ENCODE results near the gene DCANP1. TPM values are rescaled to one million over a fixed set of nuclear protein-coding genes. Genes with fewer than 3 reads are reported as not detected.

The DCANP1 gene
- total and polyA plus RNA-seq, 8 donors, result not detected

DNA sequence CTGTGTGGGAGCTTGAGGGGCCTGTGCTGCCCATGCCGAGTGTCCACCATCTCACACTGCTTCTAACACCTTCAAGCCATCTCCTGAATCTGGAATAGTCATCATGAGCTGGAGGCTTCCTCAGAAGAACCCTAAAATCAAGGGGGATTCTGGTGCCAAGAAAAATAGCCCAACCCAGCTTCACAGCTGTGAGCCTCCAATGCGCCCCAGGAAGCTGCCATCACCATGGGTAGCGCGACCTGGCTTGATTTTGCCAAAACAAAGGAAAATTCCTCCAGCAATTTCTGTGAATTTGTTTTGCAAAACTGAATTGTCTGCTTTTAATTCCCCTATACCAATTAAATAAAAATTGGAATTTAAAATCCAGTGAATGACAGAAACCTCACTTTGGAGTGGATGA, 11.2 kb upstream of the DCANP1 start:
- H3K27ac ChIP-seq, result no peak overlapping the region
- no peaks in the 10 kb centered on the region for H3K27me3 ChIP-seq
- TF ChIP-seq CTCF (IDR thresholded peaks at IDR 0.05), result no peak
- DNase-seq, result peak in 1 of 6 donors; percentile 14
- no peak for ATAC-seq
- H3K9me3 ChIP-seq, result no peaks in the 10 kb centered on the region
- no peaks in the 10 kb centered on the region for H3K4me1 ChIP-seq
- no peak for FAIRE-seq
- no peak overlapping the region for H3K4me3 ChIP-seq
- 96 to 97% methylated on average over 4 of the region's 4 CpGs for WGBS, 2 donors
- intact Hi-C loops (cut with DNase I), result no loop called here
- no peaks in the 10 kb centered on the region for H3K36me3 ChIP-seq

GRCh38 chr5:135457424-135458071, 10.4 kb upstream of the DCANP1 start:
- FAIRE-seq, result no peak
- no peak overlapping the region for H3K4me3 ChIP-seq
- peak; percentile 15 to 82 (median 61) for DNase-seq
- WGBS, 2 donors, result 37 to 39% methylated on average over 9 of the region's 9 CpGs
- H3K36me3 ChIP-seq, result no peaks in the 10 kb centered on the region
- H3K9me3 ChIP-seq, result no peaks in the 10 kb centered on the region
- H3K27me3 ChIP-seq, result no peaks in the 10 kb centered on the region
- TF ChIP-seq CTCF (IDR thresholded peaks at IDR 0.05), result peak; percentile 60 to 72 (median 62)
- no peaks in the 10 kb centered on the region for H3K4me1 ChIP-seq
- intact Hi-C loops (cut with DNase I), result no loop called here
- no peak overlapping the region for H3K27ac ChIP-seq
- ATAC-seq, result peak; percentile 48 to 82 (median 75)

DNA sequence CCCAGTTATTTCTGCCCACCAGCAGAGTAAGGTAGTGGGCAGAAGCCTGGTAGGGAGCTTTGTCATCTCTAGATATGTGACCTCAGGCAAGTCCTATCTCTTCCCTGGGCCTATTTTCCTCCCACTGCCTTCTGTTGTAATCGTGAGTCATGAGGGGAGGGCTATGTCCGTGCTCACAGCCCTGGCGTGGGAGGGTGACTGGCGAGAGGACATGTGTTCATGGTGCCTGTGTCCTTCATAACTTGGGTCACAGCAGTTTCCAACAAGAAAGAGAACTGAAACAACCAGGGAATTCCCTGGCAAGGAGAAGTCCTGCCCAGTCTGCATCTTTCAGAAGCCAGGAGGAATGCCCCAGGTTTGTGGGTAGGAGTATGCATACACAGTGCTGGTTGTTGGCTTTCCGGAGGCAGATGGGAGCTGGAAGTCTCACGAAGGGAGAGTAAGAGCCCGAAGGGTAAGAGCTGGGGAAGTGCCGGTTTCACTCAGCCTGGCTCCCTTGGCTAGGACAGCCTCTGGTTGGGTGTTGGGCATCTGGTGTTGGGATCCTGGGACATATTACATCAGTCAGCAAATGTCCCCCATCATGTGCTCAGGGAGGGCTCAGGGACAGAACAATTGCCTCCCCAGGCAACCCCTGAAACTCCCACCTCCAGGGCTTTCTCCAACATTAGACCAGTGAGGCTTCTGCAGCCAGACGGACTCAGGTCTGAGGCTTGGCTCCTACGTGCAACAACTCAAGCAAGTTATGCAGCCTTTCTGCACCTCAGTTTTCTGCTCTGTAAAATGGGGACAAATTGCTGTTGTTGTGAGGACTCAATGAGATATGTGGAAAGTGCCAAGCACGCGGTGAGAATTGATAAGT, 9.3 kb upstream of the DCANP1 start:
- Histone ChIP-seq H3K9me3 (no peaks in the 10 kb centered on the region), H3K27ac (no peak overlapping the region), H3K36me3 (no peaks in the 10 kb centered on the region), H3K27me3 (no peaks in the 10 kb centered on the region), H3K4me3 (no peak overlapping the region), H3K4me1 (no peaks in the 10 kb centered on the region)
- FAIRE-seq (no peak), ATAC-seq (peak in 3 of 4 donors; percentile 45 to 79 (median 78)), DNase-seq (peak in 3 of 6 donors; percentile 17 to 60 (median 27))
- intact Hi-C loops (cut with DNase I), result no loop called here
- TF ChIP-seq CTCF (IDR thresholded peaks at IDR 0.05), result no peak
- WGBS, 2 donors, result 61 to 73% methylated on average over 12 of the region's 12 CpGs

DNA sequence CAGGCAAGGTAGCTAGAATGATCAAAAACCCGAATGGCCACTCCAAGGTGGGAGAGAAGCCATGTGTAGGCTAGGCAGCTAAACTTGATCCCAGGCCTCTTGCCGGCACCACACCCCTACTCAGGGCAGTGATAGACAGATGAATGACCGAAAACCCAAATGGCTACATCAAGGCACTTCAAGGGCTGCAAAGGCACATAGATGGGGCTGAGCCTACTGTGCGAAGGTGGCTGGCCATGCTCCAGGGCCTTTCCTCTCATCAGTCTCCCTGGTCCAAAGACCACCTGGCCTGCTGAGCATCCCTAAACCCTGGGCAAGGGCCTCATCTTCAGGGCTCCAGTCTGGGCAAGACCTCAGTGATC, 8.7 kb upstream of the DCANP1 start:
- intact Hi-C loops (cut with DNase I), result no loop called here
- H3K36me3 ChIP-seq, result no peaks in the 10 kb centered on the region
- H3K9me3 ChIP-seq, result no peaks in the 10 kb centered on the region
- DNase-seq (peak in 1 of 6 donors; percentile 19), ATAC-seq (no peak), FAIRE-seq (no peak)
- 88% methylated on average over 4 of the region's 4 CpGs for WGBS, 2 donors
- H3K27ac ChIP-seq, result no peak overlapping the region
- H3K4me1 ChIP-seq, result no peaks in the 10 kb centered on the region
- H3K4me3 ChIP-seq, result no peak overlapping the region
- no peaks in the 10 kb centered on the region for H3K27me3 ChIP-seq
- TF ChIP-seq CTCF (IDR thresholded peaks at IDR 0.05), result no peak

GRCh38 chr5:135454946-135455345, 7.8 kb upstream of the DCANP1 start:
- no peak for ATAC-seq

More at GRCh38 chr5:135454946-135455345, 7.8 kb upstream of the DCANP1 start:
- no peaks in the 10 kb centered on the region for H3K27me3 ChIP-seq
- H3K9me3 ChIP-seq, result no peaks in the 10 kb centered on the region
- no peaks in the 10 kb centered on the region for H3K36me3 ChIP-seq
- no peaks in the 10 kb centered on the region for H3K4me1 ChIP-seq
- no peak overlapping the region for H3K27ac ChIP-seq
- FAIRE-seq, result no peak
- 91% methylated on average over 3 of the region's 3 CpGs for WGBS, 2 donors
- peak in 1 of 6 donors; percentile 24 for DNase-seq
- no peak for TF ChIP-seq CTCF (IDR thresholded peaks at IDR 0.05)
- intact Hi-C loops (cut with DNase I), result no loop called here
- H3K4me3 ChIP-seq, result no peak overlapping the region

Data from pancreas (tissue), 10 donors.